ENCODE results near the gene MST1R.
A peak's percentile ranks its signal among the peaks of the same experiment; 100 is the strongest.

The MST1R gene

DNA sequence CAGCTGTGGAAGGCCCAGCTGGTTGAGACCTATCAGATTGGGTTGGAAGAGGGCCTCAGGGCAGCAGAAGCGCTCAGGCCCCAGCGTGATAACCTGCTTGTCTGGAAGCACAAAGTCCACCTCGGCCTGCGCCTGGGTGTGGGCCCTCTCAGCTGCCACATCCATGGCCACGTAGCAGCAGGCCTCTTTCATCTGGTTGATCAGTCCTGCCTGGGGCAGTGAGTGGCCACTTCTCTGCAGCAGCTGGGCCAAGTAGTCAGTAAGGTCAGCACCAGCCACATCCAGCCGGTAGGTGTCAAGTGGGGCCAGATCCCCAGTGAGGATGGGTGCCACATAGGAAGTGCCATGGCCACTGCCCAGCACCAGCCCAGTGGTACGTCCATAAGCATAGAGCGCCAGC lies 30.1 kb downstream of the MST1R start:
- no peak for DNase-seq

DNA sequence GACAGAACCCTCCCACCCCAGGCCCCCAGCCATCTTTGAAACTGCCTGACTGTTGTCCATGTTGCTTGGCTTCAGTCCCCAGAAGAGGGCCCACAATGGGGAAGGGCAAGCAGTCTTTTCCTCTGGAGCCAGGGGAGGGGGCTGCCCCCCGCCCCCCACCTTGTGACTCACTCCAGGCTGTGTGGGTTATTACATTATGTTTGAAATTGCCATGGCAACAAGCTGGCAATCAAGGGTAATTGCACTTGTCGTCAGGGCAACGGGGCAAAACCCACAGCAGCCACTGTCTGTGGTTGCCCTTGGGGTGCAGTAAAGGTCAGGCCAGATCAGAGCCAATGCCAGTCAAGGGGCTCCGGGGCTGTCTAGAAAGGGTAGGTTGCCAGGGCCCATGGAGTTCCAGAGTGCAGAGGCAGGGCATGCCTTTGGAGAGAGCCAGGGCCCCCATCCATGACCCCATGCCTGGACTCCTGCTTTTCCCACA lies 30.8 kb downstream of the MST1R start:
- no peak for DNase-seq

DNA sequence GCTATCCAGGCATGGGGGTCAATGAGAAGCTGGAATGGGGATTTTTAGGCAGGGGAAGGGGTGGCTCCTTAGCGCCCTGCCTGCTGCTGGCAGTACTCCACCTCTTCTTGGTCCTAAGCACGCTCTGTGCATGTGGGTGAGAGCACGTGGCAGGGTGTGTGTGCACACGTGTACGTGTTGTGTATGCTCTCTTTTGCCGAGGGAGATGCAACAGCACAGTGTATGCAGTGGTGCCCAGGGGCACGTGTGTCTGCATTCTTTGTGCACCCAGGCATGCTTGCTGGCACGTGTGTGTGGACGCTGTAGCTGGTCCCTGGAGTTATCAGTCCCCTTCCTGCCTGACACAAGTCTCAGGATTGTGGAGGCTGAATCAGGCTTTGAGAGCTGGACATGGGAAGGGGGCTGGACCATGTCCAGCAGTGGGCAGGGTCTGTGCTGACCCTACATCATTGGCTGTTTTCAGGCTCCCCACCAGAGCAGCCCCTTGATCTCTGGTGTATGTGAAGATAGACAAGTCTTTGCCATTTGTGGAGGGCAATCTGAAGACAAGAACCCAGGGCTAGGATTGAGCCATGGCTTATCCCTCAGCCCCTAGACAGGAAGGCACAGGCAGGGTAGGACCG lies 32.0 kb downstream of the MST1R start:
- DNase-seq = no peak

DNA sequence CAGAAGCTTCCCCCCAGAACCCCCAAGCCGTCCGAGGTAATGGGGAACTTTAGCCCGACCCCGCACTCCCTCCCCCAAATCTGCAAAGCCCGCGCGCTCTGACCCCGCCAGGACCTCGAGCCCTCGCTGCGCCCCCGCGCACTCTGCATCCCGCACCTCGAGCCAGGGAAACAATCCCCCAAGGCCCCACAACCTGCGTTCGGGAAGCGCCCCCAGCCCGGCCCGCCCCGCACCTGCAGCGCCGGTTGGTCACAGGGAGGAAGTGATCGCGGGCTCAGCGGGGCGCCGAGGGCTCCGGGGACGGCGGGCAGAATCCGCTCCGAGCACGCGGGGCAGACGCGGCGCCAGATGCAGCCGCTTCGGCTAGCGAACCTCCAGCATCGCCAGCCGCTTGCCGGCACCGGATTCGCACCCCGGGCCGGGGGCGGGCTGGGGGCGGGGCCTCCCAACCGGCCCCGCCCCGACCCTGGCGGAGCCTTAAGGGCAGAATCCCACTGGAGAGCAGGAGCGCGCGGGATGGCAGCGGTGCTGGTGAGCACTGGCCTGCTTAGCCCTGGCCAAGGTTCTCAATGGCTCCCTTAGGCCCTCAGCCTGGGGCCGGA lies 34.0 kb downstream of the MST1R start, which contains the start of gene CAMKV:
CAMKV (minus strand) TSS at position 382 of the 602 bp plus-strand sequence. CDS start 7,518 bp downstream, outside the sequence.
- no peak for DNase-seq

DNA sequence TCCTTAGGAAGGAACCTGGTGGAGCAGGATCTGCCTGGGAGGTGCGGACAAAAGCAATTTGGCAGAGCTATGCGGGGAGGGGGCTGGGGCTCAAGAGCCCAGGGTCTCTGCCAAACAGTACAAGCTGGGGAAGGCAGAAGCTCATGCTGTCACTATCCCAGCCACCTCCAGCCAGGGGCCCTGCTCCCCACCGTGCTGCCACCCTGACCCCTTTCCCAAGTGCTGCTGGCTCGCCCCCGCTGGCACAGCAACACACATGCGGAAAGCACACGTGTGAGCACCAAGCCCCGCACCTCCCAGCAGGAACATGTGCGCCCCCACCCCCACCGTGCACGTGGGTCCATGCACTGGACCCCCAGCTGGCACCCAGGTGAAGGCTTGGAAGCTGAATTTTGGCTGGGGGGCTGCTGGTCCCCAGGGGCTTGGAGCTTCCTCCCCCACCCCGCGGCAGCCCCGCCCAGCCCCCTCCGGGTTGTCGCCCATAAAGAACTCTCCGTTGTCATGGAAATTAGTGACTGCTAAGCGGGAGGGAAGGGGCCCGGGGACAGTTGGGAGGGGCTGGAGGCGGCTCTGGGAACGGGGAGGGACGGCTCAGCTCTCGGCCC lies 34.7 kb downstream of the MST1R start:
- no peak for DNase-seq

DNA sequence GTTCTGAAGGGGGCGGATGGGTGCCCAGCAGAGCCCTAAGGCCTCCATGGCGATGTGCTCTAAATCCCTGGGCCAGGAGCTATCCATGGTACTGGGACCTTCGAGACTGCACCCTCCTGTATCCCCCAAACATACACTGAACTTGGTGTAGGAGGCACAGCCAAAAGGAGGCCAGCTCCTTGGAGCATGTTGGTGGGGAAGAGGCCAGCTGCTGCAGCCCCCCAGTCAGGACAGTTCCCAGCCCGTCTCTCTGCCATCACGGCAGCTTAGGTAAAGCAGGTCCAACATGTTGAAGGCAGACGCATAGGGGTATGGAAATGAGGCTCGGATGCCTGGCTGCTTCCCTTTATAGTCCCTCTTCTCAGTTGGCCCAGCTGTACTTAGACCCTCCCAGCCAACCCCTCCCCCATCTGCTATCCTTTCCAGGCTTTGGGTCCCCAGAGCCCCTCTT lies 35.8 kb downstream of the MST1R start:
- peak; percentile 44 for DNase-seq

DNA sequence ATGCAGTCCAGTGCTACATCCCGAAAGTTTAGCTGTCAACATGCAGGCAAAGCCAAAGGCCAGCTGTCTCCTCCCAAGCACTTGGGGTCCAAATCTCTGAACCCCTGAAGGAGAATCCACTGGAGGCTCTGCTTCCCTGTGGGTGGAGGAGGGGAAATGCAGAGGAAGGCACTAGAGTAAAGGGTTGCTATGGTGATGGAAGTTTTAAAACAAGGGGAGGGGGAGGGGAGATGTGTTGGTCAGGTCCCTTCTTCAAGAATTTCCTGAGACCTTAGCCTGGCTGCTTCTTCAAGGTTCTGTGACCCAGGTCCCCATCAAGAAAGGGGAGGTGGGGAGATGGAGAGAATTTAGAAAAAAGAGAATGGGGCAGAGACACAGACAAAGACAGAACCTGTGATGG lies 36.3 kb downstream of the MST1R start:
- no peak for DNase-seq

DNA sequence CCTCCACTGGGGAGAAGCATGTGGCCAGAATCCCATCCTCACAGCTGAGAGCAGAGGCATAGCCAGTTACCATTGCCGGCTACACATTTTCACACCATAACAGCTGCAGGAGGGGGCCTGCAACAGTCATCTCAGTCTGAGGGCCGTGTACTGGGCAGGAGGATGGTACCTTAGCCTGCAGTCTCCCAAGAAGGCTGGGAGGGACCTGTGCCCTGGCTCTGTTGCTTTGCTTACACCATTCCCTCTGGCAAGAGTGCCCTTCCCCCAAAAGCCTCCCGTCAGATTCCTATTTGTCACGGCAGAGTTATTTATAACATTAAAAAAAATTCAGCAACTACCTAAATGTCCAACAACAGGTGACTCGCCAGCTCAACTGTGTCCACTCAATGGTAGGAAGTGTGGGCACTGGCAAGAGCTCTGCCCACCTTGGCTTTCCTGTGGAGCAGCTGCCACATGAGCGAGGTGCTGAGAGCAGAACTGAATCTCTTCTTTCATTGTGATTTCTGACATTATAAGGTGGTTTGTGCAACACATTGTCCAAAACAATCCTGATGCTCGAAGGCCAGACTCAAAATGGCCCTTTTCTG lies 38.4 kb downstream of the MST1R start:
- no peak for DNase-seq

DNA sequence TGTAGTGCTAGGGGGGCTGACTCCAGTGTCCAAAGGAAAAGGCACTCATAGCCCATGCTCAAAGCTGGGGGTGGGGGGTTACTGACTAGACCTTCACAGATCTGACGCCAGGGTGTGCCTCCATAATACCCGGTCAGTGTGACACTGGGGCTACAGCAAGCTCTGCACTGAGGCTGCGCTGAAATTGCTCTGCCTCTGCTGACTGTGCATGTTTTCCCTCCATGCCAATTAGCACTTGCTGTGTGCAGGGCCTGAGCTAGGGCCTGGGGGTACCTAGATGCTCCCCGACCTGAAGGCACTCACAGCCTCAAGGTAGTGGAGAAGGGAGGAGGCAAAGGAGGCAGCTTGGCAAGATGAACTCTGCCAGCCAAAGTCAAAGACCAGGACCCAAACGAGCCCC lies 39.2 kb downstream of the MST1R start:
- DNase-seq = no peak

DNA sequence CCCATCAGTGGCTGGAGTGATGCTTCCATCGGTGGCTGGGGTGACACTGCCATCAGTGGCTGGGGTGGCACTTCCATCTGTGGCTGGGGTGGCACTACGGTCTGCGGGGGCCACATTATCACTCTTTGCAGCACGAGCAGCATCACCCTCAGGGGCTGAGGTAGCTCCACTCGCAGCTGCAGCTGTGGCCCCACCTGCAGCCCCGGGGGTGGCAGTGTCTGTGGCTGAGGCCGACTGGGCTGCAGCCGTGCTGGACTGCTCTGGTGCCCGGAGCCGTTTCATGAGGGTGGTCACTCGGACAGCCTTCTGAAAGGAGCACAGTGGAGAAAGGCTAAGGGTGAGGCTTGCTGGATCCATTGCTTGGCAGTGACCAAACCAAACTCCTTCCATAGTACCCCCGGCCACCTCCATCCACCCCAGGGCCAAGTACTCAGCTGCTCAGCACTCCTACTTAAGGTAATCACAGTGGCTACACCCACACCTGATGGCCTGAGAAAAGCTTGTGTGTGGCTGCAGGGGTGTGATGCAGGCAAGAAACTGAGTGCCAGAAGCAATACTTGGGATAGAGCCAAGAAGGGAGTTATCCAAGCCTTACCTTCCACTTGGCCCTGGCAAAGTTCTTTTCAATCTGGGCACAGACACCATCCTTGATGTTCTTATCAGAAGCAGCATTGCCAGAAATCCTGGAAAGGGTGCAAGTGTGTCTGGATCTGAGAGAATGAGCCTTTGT lies 43.9 kb downstream of the MST1R start:
- no peak for DNase-seq

DNA sequence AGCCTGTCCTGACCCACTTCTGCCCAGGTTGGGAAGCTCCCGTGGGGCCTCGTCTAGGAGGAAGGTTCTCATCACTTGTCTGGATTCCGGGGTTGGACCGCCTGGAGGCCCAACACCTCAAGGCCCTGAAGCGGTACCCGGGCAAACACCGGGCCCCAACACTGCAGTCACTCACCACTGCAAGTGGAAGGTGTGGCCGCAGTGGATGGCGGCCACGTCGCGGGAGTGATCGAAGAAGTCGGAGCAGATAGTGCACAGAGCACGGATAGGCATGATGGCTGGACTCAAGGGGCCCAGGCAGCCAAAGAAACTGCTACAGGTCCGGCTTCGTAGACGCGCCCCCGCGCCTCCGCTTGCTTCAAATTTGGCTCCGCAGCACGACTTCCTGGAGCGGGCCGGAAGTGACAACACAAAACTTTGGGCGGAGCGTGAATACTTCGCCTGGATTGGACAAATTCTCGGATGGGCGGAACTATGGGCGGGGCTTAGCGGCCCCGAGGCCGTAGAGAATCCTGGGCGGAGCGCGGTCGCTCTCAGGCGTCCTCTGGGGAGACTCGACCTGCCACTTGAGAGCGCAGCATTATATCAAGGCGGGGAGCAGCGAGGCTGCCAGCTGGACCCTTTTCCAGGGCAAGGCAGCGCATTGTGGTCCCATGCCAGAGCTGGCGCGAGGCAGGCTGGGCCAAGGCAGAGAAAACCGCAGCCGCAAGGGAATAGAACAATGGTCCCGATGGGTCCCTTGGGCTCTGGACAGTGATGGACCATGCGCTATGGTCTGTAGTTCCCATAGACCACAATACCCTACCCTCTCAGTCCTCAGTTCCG lies 47.3 kb downstream of the MST1R start, which contains the start of gene TRAIP:
TRAIP (minus strand) TSS at position 384 of the 825 bp plus-strand sequence; CDS start at position 273, 111 bp downstream.
- peak; percentile 92 for DNase-seq

DNA sequence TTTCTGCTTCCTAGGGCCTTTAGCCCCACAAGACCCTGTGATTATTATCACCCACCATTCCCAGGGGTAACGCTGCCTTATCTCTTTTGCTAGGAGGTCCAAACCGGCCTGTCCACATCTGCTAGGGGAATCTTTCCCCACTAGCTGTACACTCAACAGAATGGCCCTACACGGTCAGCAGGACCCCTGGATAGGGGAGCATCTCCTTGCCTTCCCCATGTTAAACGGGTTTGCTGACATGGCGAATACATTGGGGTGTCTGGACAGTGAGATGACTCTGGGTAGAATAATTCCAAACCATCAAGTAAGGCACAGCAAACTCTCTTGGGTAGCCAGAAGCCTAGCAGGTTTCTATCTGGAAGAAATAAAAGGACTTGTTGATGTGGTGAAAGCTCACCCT lies 48.0 kb downstream of the MST1R start:
- no peak for DNase-seq

DNA sequence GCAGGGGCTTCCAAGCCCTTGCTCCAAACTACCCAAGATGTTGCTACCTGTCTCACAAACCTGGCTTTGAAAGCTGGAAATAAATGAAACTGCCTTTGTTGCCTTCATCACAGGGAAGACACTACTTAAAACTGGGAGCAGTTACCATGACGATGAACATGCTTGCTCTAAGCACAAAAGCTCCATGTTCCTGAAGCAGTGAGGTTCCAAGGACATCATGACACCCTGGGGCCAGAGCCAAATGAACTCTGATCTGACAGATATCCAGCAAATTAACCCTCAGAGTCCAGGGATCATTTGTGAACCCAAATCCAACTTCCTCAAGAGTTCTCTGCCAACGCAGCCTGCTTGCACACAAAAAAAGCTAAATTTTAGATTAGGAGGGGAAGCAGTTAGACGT lies 58.0 kb downstream of the MST1R start:
- DNase-seq = no peak

DNA sequence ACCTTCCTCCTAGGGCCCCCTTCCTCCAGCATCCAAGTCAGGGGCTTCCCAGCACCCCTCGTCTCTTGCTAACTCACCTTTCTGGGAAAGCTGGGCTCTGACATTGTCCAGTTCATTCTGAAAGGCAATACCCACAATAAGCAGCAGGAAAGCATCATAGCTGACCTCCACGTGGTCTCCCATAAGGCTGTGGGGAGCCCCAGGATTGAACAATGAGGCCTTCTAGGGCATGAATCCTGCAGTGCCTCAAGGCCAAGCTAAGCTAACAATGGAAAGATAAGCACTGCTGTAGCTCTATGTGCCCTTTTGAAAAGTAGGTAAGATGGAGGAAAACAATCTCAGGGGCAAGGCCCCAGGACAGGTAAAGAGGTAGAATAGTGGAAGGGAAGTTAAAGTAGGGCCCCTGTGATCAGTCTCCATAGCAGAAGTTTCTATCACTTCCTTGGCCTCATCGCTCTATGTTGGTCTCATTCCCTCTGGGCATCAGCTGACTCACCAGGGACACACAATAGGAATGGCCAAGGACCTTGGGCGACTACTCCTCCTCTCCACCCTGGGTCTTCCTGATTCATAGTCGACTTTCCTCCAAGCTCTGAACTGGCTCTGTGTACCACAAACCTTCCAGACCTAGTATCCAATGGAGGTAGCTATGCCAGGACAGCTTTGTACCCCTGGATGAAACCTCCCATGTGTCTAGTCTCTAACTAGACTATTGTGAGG lies 59.0 kb downstream of the MST1R start:
- DNase-seq = no peak

DNA sequence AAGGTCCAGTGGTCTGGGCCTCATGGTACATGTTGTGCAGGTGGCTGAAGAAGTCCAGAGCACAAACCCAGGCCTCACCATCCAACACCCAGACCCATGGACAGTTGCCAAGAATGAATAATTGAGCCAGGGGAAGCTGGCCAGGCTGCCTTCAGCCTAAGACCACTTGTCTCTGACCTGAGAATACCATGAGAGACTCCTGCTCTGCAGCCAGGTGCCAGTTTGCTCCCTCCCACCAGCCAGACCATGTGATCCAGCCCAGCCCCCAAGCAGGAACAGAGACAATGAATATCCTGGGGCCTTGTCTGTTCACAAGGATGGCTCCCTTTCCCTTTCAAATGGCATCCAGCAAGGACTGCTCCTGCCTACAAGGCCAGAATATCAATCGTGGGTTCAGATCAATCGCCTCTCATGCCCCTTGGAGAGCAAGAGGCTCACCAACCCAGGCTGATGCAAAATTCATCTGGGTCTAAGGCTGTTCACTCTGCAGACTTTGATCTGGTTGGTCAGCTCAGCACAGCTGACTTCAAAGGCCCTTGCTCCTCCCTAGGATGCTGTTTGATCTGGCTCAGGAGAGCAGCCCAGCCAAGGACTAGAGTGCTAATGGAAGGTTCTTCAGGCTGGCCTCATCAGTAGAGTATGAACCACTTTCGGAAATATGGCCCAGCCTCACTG lies 60.7 kb downstream of the MST1R start:
- no peak for DNase-seq

DNA sequence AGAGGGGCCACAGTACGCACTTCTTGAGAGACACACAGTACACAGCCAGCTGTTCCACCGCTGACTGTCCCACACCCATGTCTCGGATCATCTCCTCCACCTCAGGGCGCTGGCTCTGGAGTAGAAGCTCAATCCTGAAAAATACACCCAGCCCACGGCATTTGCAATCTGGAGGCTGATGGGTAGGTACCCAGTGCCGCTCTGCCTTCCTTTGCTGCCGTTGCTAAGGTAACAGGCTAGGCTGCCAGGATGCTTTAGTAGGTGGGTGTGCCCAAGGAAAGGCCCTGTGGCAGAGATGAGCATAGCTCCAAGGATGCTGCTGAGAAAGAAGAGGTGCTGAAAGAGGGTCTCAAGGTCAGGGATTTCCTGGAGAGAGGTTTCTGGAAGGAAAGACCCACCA lies 61.9 kb downstream of the MST1R start:
- no peak for DNase-seq

DNA sequence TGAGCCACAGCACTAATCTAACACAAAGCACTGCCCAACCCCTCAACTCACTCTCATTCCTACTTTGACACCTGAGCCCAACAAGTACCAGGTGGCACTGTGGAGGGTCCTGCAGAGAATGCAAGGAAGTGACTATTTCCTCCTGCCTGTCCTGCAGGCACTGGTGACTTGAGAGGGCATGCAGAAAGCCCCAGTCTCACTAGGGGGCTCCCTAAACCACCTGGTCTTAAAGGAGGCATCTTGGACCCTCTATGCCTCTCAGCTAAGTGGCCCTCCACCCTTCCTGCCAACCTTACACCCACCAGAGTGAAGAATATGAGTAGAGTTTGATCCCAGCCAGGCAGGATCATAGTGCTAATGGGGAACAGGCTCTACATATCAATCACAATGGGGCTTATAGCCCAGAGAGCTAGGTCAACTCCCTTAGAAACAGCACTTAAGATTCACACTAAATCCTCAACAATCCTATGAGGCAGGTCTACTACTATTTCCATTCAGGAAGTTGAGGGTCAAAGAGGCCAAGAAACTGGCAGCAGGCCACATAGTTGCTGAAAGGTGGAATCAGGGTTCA lies 62.5 kb downstream of the MST1R start:
- peak; percentile 14 for DNase-seq

DNA sequence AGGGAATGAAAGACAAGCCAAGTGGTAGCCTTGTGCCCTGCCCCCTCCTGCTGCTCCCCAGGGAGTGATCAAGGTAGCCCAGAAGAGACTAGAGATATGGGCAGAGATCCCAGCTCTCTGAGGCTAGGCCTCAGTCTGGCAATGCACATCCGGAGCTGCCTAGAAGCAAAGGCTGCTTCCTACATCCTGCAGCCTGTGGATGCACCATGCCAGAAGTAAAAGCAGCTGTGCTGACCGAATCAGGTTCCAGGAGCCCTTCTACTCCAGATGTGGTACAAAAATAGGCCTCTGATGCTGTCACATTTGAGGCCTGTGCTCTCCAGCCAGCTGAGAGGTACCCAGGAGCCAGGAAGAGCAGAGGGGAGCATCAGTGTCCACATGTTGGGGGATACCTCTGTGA lies 63.3 kb downstream of the MST1R start:
- DNase-seq = peak; percentile 16

DNA sequence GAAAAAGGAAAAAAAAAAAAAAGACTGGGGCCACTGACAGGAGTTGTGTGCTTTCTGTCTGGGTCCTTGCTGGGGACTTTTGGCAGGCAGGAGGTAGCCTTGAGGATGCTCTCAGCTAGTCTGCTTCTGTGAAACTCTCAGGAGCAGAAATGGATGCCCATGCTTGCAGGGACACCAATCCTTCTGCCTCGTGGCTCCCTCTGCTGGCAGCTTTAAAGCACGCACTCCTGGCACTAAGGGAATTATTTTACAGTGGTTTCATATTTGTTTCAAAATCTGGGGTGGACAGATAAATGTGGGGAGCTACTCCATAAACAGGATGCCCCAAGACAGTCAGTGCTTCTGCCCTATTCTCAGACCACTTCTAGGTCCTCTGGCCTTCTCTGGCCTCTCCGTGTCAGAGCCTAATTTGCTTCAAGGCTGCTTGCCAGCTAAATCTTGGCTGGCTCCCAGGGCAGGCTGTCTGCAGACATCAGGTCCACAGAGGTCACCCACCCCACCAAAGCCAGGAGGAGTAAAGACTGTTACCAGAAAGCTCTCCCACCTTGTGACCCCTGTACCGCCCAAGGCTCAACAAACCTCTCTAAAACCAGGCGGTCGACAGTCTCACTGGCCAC lies 64.4 kb downstream of the MST1R start:
- DNase-seq = peak; percentile 73

Data from fibroblast of skin of right biceps (primary cell).